ENCODE measurements around the gene SMIM45.

DNA sequence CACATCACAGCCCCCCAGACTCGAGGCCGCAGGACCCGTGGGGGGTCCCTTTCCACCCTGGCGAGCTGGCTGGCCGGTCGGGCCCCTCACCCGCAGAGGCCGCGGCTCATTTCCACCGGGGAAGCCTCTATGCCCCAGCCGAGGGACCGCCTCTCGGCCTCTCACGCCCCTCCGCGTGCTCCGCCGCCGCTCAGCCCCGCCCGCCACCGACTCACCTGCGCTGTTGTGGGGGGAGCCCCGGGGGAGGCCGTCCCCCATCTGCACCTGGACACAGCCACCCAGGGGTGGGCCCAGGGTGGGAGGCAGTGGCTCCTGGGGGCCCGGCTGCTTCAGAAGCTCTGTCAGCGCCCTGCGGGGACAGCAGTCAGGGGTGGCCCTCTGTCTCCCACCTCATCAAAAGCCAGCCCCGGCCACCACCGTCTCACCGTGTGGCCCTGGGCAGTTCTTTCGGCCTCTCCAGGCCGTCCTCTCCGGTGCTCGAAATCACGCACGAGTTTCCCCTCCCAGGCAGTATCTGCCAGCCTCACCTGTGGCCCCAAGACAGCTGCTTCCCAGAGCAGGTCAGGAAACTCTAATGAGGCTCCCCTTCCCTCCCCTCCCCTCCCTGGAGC, 40.8 kb upstream of the SMIM45 start:
- TF ChIP-seq CTCF (IDR thresholded peaks at IDR 0.05) (no peak), POLR2A (IDR thresholded peaks at IDR 0.05) (no peak)

All from uterus (tissue), 2 donors.